K562 (cell line): ENCODE measurements around the gene IL1B. TPM values are rescaled to one million over a fixed set of nuclear protein-coding genes. Genes with fewer than 3 reads are reported as not detected.

Source experiments
- CEBPG ChIP-seq, 3 experiments: fragments of 200-800 bp in 1 of 3; sonication (Bioruptor generic) in 1 of 3; sonication (generic) in 1 of 3; formaldehyde crosslinking in 1 of 3; IDR thresholded peaks in 2 of 3; conservative IDR thresholded peaks in 1 of 3; 2 replicates each; pipeline versions ENCODE4 v1.6.1 to v1.8.0; 2016 to 2022; ENCODE audit warnings: missing compliant biosample characterization in 2 of 3, missing genetic modification characterization in 2 of 3, mild to moderate bottlenecking in 1 of 3, missing genetic modification reagents in 1 of 3
- JUND ChIP-seq, 2 experiments: IDR thresholded peaks; 2 replicates in 1 of 2; 3 replicates in 1 of 2; pipeline ENCODE4 v1.6.1; 2011; ENCODE audit warnings: borderline replicate concordance in 2 of 2, low read depth in 2 of 2, low read length in 2 of 2, improper control_type of control experiment in 1 of 2, missing biosample characterization in 1 of 2, missing genetic modification characterization in 1 of 2, missing genetic modification reagents in 1 of 2
- MTA1 ChIP-seq: fragments of 450-650 bp; IDR thresholded peaks from 2 replicates; pipeline ENCODE4 v1.6.1; 2017; ENCODE audit warnings: borderline replicate concordance
- NBN ChIP-seq: fragments of 450-650 bp; IDR thresholded peaks from 2 replicates; pipeline ENCODE4 v1.6.1; 2016; ENCODE audit warnings: low read depth, mild to moderate bottlenecking
- RB1 ChIP-seq: fragments of 450-650 bp; IDR thresholded peaks from 2 replicates; pipeline ENCODE4 v1.6.1; 2017; ENCODE audit warnings: low read depth, mild to moderate bottlenecking
- RFX1 ChIP-seq: fragments of 450-650 bp; IDR thresholded peaks from 2 replicates; pipeline ENCODE4 v1.6.1; 2016; ENCODE audit warnings: mild to moderate bottlenecking, moderate library complexity
- TRIM24 ChIP-seq, 2 experiments: fragments of 450-650 bp; IDR thresholded peaks; 2 replicates each; pipeline ENCODE4 v1.6.1; 2016
- ZEB2 ChIP-seq: fragments of 450-650 bp; IDR thresholded peaks from 2 replicates; pipeline ENCODE4 v1.6.1; 2016
- ZNF431 ChIP-seq: sonication (generic); formaldehyde crosslinking; IDR thresholded peaks from 2 replicates; pipeline ENCODE4 v1.8.0; 2022; ENCODE audit warnings: mild to moderate bottlenecking, missing genetic modification reagents
- polyA plus RNA-seq, 8 experiments: library from polyadenylated mRNA; depleted of rRNA in 4 of 8; stranded (reverse) in 5 of 8; unstranded in 3 of 8; fragments of >200 nt; fragmentation: Nextera tagmentation in 2 of 8; fragmentation: Illumina TruSeq in 1 of 8; extraction: Ambion mirVana in 2 of 8; extraction: Trizol in 1 of 8; gene quantifications; 2 replicates each; pipeline versions ENCODE4 v1.2.1 to v1.2.3, GENCODE V29; 2011 to 2014; ENCODE audit warnings: inconsistent platforms in 1 of 8, missing spikeins in 1 of 8
- total RNA-seq, 7 experiments: library from RNA; depleted of rRNA in 6 of 7; stranded (reverse); fragments of >200 nt in 6 of 7; fragmentation: Illumina TruSeq in 2 of 7; extraction: Trizol in 2 of 7; gene quantifications; 2 replicates each; pipeline versions ENCODE4 v1.2.1 to v1.2.3, GENCODE V29; 2011 to 2021; ENCODE audit warnings: low replicate concordance in 1 of 7
- TF ChIP-seq, protein P1 (sequence below): IDR thresholded peaks from 2 replicates; pipeline ENCODE4 v1.6.1; 2011; ENCODE audit warnings: borderline replicate concordance, low read depth, mild to moderate bottlenecking, moderate library complexity, low read length; ENCODE audit not compliant: insufficient read depth, poor library complexity, severe bottlenecking

IL1B gene
- total and polyA plus RNA-seq, 9 of the 15 experiments (the other 6 are each of a cell fraction or from before 2014, with no cell fraction given) = 0.29 TPM; not detected in 8

DNA sequence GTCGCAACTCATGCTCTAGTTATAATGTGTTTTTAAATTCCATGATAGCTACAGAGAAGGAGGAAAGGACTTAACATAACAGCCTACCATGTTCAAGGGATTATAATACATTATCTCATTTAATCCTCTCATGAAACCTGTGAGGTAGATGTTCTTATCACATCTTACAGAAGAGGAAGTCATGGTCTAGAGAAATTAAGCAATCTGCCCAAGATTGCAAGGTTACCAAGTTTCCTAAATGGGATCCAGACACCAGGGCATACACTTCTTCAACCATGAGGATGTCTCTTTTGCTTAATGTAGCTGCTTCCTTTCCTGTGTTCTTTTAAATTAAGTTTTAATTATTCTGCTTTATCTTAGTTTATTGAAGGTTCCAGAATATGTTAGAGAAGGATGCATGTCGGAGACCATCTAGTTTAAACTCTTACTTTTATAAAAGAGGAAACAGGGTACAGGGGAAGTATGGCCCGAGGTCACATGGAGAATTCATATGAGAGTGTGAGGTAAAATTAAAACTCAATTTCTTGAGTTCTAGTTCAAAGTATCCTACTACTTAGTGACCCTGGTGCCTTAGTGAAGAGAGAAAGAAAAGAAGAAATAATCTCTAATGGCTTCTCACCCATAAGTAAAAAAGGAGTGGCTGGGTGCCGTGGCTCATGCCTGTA is 48.7 kb downstream of the IL1B start (continued):
- TF ChIP-seq RFX1 = no peak
- peak; percentile 45; the same call in 1 of the 2 replicates for TF ChIP-seq ZEB2
- no peak for TF ChIP-seq RB1
- TF ChIP-seq NBN = no peak
- TF ChIP-seq, protein P1, sequence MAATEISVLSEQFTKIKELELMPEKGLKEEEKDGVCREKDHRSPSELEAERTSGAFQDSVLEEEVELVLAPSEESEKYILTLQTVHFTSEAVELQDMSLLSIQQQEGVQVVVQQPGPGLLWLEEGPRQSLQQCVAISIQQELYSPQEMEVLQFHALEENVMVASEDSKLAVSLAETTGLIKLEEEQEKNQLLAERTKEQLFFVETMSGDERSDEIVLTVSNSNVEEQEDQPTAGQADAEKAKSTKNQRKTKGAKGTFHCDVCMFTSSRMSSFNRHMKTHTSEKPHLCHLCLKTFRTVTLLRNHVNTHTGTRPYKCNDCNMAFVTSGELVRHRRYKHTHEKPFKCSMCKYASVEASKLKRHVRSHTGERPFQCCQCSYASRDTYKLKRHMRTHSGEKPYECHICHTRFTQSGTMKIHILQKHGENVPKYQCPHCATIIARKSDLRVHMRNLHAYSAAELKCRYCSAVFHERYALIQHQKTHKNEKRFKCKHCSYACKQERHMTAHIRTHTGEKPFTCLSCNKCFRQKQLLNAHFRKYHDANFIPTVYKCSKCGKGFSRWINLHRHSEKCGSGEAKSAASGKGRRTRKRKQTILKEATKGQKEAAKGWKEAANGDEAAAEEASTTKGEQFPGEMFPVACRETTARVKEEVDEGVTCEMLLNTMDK = no peak
- peak; percentile 53; the same call in 1 of the 2 replicates for TF ChIP-seq MTA1
- no peak for TF ChIP-seq JUND (IDR thresholded peaks at IDR 0.05; ENCODE audit: borderline replicate concordance, low read depth, low read length)
- TF ChIP-seq JUND (tag; IDR thresholded peaks at IDR 0.05; ENCODE audit: borderline replicate concordance, low read depth, low read length) = peak; percentile 33; the same call in 1 of the 3 replicates
- TF ChIP-seq ZNF431 = no peak
- TF ChIP-seq CEBPG (CRISPR knock-in tag; IDR thresholded peaks at IDR 0.05) = peak; percentile 44; the same call in 1 of the 2 replicates
- TF ChIP-seq CEBPG (tag; conservative IDR thresholded peaks at IDR 0.05 in 1 of 2, IDR thresholded peaks at IDR 0.05 in 1 of 2) = peak; percentile 84 to 93
- TF ChIP-seq TRIM24 (IDR thresholded peaks at IDR 0.05) = peak; percentile 69 to 72; a peak in 3 of 4 replicates
- TF ChIP-seq, all 486 proteins: peak for 17
